ENCODE results near the gene ERC1.

The ERC1 gene

DNA sequence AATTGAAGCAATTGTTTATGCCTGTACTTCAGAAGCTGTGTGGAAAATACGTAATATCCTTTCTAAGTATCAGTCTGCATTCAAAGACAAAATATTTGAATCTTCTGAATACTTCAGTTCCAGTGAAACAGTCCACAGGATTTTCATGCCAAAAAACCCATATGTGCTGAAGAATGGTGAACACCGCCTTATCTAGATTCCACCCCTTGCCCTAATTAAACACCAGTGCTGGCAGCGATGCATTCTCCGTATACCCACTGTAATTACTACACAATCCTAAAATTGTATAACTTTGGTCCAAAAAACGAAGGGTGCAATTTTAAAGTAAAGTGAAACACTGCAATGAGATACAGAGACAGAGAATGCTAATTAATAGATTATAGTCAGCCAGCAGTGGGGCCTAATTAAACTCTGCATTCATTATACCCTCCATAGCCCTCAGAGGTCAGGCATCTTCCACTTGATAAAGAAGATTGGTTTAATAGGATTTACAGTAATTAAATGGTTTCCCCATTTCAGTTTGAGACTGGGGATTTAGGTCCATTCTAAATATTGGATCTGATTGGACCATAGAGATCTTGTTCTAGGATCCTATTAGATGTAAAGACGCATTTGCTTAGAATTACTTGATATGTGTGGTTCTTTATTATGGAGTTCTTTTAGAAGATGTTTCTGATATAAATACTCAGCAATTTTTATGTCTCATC lies 43.9 kb downstream of the ERC1 start:
- DNase-seq (ENCODE audit: low read depth in 2 of 2): no peak
- no peak for TF ChIP-seq CTCF (IDR thresholded peaks at IDR 0.05; ENCODE audit: low read depth, low read length)

GRCh38 chr12:1041478-1041877 lies 50.5 kb downstream of the ERC1 start:
- DNase-seq (ENCODE audit: low read depth in 2 of 2): no peak
- no peak overlapping the region for H3K4me3 ChIP-seq (replicated peaks in 1 of 2; ENCODE audit: low read depth in 2 of 2, low read length in 2 of 2)
- no peak for TF ChIP-seq CTCF (IDR thresholded peaks at IDR 0.05; ENCODE audit: low read depth, low read length)

More for the DNA sequence above, 43.9 kb downstream of the ERC1 start:
- H3K4me3 ChIP-seq (replicated peaks in 1 of 2; ENCODE audit: low read depth in 2 of 2, low read length in 2 of 2): no peak overlapping the region

- TF ChIP-seq CTCF (IDR thresholded peaks at IDR 0.05; ENCODE audit: low read depth, low read length): no peak
- DNase-seq (ENCODE audit: low read depth in 2 of 2): no peak
- no peak overlapping the region for H3K4me3 ChIP-seq (replicated peaks in 1 of 2; ENCODE audit: low read depth in 2 of 2, low read length in 2 of 2)
Measured at GRCh38 chr12:1044199-1044598, 53.2 kb downstream of the ERC1 start.

DNA sequence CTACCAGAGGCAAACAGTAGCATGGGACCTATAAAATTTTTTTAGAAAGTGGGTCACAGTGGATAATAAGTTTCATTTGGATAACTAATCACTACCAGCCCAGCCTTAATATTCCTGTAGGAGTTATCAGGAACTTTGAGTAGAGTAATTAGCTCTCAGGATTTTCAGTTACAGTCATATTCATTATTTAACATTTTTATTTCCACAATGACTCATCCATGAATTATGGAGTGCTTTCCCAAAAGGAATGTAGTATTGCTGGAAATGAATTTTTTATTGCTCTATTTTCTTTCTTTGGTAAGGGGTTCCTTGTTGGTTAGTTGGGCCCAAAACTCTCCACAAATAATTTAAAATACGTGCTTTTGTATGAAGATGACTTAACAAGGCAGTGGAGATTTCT lies 53.7 kb downstream of the ERC1 start:
- no peak overlapping the region for H3K4me3 ChIP-seq (replicated peaks in 1 of 2; ENCODE audit: low read depth in 2 of 2, low read length in 2 of 2)
- no peak for TF ChIP-seq CTCF (IDR thresholded peaks at IDR 0.05; ENCODE audit: low read depth, low read length)
- DNase-seq (ENCODE audit: low read depth in 2 of 2): peak; percentile 29 to 47

DNA sequence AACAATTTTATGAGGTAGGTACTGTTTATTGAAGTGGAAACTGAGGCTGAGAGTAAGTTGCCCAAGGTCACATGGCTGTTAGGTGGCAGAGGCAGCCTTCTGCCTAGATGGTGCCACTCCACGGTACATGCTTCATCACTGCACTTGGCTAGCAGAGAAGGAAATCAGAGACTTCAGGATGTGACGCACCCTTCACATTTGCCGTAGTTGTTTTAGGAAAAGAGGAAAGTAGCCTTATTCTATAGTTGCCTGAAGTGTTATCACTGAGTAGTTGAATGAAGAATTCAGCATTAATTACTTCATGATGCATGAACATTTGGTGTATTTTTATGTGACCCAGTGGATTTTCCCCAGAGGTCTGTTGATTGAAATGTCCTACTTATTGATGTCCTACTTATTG lies 55.7 kb downstream of the ERC1 start:
- TF ChIP-seq CTCF (IDR thresholded peaks at IDR 0.05; ENCODE audit: low read depth, low read length): no peak
- H3K4me3 ChIP-seq (replicated peaks in 1 of 2; ENCODE audit: low read depth in 2 of 2, low read length in 2 of 2): no peak overlapping the region
- no peak for DNase-seq (ENCODE audit: low read depth in 2 of 2)

DNA sequence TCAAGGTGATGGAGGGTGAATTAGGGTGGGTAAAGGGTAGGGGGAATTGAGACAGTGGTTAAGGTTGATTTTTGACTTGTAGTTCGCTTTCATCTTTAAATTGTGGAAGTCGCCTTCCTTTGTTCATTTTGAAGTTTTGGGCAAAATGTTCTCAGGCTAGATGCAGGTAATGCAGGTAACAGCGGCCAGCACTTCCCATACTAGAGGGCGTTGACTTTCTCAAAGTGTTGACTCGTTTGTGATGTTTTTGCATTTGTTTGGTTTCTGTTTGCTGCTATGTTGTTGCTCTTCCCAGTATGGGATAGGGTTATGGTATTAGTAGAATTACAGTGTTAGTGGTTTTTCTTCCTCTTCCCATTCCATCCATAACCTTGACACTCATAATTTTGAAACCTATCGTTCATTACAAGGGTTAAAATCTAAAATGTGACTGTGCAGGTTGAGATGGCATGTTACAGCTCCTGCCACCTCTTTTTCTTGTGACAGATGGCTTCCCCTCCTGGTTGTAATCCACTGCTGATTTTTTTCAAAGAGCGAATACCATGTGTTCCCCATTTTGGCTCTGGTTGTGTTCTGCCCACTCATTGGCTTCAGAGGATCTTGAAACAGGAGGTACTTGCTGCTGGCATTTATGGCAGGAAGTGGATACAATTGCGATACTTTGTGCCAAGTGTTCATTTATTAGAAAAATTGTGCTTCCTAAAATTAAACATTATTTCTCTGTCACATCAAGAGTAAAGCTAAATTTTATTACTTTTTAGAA lies 57.1 kb downstream of the ERC1 start:
- H3K4me3 ChIP-seq (replicated peaks in 1 of 2; ENCODE audit: low read depth in 2 of 2, low read length in 2 of 2): no peak overlapping the region
- DNase-seq (ENCODE audit: low read depth in 2 of 2): peak in 1 of 2 donors; percentile 22
- TF ChIP-seq CTCF (IDR thresholded peaks at IDR 0.05; ENCODE audit: low read depth, low read length): no peak

Data from cardiac fibroblast (primary cell).